Colonic mucosa (tissue), 4 donors: ENCODE measurements around the gene TSTD2. TPM values are rescaled to one million over a fixed set of nuclear protein-coding genes. Genes with fewer than 3 reads are reported as not detected.

Experiments
- DNase-seq: peaks from one replicate; pipeline ENCODE4 v3.0.0-alpha.2; 2020
- H3K27ac ChIP-seq: fragments of 200-600 bp; one replicate; pipeline ENCODE4 v1.8.0; 2021
- H3K27me3 ChIP-seq: fragments of 200-600 bp; one replicate; pipeline ENCODE4 v1.8.0; 2021
- H3K36me3 ChIP-seq: fragments of 200-600 bp; one replicate; pipeline ENCODE4 v1.8.0; 2021
- H3K4me1 ChIP-seq: fragments of 200-600 bp; one replicate; pipeline ENCODE4 v1.8.0; 2021; ENCODE audit warnings: mild to moderate bottlenecking
- H3K4me3 ChIP-seq: fragments of 200-600 bp; one replicate; pipeline ENCODE4 v1.8.0; 2021
- H3K9ac ChIP-seq, 2 donors: one replicate each; pipeline ENCODE4 v1.7.0; 2013; ENCODE audit warnings: control low read depth in 2 of 2, low read depth in 2 of 2, low read length in 2 of 2
- H3K9me3 ChIP-seq: fragments of 200-600 bp; one replicate; pipeline ENCODE4 v1.8.0; 2021
- intact Hi-C: fragments of 100-400 bp; cut with DNase I; formaldehyde crosslinking; loops from one replicate; pipeline ENCODE4 v1.14.1; 2022
- total RNA-seq, 2 donors: library from RNA; stranded (reverse); fragmentation: NEBNext Ultra II Directional in 1 of 2; extraction: Animal tissue kit (Norgen Biotek cat#: 25700) in 1 of 2; gene quantifications; one replicate each; pipeline ENCODE4 v1.2.1, GENCODE V29; 2021
- TF ChIP-seq, protein P1 (sequence below): fragments of 200-600 bp; IDR thresholded peaks from one replicate; pipeline ENCODE4 v1.8.0; 2022; ENCODE audit warnings: antibody characterized with exemption, mild to moderate bottlenecking
- donor health status: healthy.
- donor health status: DM: no; HTN: no; CAD: no.
- donor health status: DM: no; HTN: no; CAD: no.

TSTD2 gene
- total RNA-seq, 2 donors from 2014 or later: 14.7 to 17.5 TPM

GRCh38 chr9:97560851-97561250, 72.3 kb downstream of the TSTD2 start:
- Histone ChIP-seq H3K4me3 (no peak overlapping the region), H3K27ac (no peak overlapping the region), H3K4me1 (no peaks in the 10 kb centered on the region), H3K9me3 (no peaks in the 10 kb centered on the region), H3K36me3 (no peaks in the 10 kb centered on the region), H3K9ac (no peak overlapping the region), H3K27me3 (no peaks in the 10 kb centered on the region)
- no peak for DNase-seq
- TF ChIP-seq, protein P1, sequence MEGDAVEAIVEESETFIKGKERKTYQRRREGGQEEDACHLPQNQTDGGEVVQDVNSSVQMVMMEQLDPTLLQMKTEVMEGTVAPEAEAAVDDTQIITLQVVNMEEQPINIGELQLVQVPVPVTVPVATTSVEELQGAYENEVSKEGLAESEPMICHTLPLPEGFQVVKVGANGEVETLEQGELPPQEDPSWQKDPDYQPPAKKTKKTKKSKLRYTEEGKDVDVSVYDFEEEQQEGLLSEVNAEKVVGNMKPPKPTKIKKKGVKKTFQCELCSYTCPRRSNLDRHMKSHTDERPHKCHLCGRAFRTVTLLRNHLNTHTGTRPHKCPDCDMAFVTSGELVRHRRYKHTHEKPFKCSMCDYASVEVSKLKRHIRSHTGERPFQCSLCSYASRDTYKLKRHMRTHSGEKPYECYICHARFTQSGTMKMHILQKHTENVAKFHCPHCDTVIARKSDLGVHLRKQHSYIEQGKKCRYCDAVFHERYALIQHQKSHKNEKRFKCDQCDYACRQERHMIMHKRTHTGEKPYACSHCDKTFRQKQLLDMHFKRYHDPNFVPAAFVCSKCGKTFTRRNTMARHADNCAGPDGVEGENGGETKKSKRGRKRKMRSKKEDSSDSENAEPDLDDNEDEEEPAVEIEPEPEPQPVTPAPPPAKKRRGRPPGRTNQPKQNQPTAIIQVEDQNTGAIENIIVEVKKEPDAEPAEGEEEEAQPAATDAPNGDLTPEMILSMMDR: no peak
- intact Hi-C loops: no loop called here

DNA sequence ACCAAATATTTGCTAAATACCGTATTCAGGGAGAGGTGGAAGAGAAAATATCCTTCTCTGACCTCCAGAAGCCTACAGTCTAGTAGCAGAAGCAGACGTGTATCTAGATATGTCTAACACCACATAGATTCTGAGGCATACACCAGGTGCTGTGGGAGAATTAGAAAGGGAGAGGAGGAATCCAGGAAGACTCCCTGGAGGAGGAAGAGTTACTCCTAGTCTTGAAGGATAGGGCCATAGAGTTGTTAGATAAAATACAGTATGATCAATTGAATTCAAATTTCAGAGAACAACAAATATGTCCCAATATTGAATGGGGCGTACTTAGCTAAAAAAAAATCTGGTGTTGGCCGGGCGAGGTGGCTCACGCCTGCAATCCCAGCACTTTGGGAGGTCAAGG, 73.0 kb downstream of the TSTD2 start:
- H3K9ac ChIP-seq: no peak overlapping the region
- no peaks in the 10 kb centered on the region for H3K27me3 ChIP-seq
- no peak overlapping the region for H3K27ac ChIP-seq
- no peak for DNase-seq
- no peaks in the 10 kb centered on the region for H3K4me1 ChIP-seq
- no peak overlapping the region for H3K4me3 ChIP-seq
- H3K36me3 ChIP-seq: no peaks in the 10 kb centered on the region
- intact Hi-C loops: no loop called here
- H3K9me3 ChIP-seq: no peaks in the 10 kb centered on the region
- TF ChIP-seq, protein P1: no peak

- intact Hi-C loops: no loop called here
- DNase-seq: no peak
- Histone ChIP-seq H3K9ac (no peak overlapping the region), H3K4me1 (no peaks in the 10 kb centered on the region), H3K27ac (no peak overlapping the region), H3K36me3 (no peaks in the 10 kb centered on the region), H3K27me3 (no peaks in the 10 kb centered on the region), H3K4me3 (no peak overlapping the region), H3K9me3 (no peaks in the 10 kb centered on the region)
- TF ChIP-seq, protein P1: no peak
Observed at GRCh38 chr9:97559111-97559514, 74.1 kb downstream of the TSTD2 start.

DNA sequence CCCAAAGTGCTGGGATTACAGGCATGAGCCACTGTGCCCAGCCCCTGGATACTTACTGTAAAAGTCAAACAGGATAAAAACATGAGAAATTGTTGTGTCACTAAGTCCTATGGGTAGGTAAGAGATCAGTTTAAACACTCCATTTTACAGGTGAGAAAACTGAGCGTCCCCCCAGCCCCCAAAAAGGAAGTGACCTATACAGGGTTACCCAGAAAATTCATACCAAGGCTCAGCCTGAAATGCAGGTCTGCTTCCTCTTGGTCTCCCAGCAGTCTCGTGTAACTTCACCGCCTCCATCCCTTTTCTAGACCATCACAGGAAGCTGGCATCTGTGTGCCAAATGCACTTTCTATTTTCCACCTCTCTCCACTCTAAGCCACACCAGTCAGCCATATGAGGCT, 74.5 kb downstream of the TSTD2 start:
- TF ChIP-seq, protein P1: no peak
- no peak for DNase-seq

DNA sequence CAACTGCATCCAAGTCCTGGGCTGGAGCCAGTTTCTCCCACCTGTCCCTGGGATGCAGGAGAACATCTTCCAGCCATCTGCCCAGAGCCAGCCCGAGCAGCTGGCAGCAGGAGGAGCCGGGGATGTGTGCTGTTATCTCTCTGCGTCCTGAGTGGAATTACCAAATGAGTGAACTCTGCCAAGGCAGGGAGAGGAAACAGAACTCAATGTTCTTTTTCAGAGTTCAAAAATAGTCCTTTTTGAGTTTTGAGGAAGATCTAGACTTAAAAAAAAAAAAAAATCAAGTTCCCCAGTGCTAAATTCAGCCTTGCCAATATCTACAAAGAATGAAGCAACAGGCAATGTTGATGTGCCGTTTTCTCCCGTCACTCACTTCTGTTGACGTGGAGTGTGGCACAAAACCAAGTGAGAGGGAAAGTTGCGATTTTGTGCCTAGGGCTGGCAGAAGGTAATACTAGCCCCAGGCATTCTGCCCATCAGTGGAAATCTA, 75.5 kb downstream of the TSTD2 start:
- H3K9me3 ChIP-seq: no peaks in the 10 kb centered on the region
- no peaks in the 10 kb centered on the region for H3K4me1 ChIP-seq
- TF ChIP-seq, protein P1: no peak
- intact Hi-C loops: no loop called here
- H3K36me3 ChIP-seq: no peaks in the 10 kb centered on the region
- no peak overlapping the region for H3K9ac ChIP-seq
- no peaks in the 10 kb centered on the region for H3K27me3 ChIP-seq
- peak; percentile 39 for DNase-seq
- H3K4me3 ChIP-seq: no peak overlapping the region
- H3K27ac ChIP-seq: no peak overlapping the region

More for the DNA sequence above, 74.5 kb downstream of the TSTD2 start:
- Histone ChIP-seq H3K9me3 (no peaks in the 10 kb centered on the region), H3K4me1 (no peaks in the 10 kb centered on the region), H3K27ac (no peak overlapping the region), H3K36me3 (no peaks in the 10 kb centered on the region), H3K9ac (no peak overlapping the region), H3K4me3 (no peak overlapping the region), H3K27me3 (no peaks in the 10 kb centered on the region)
- intact Hi-C loops: no loop called here
